GM10266 (cell line): ENCODE measurements around the gene NAALADL2.

Experiments
- DNase-seq: peaks from one replicate; pipeline ENCODE4 v3.0.0; 2012; ENCODE audit errors: extremely low spot score
- CTCF ChIP-seq: IDR thresholded peaks from 2 replicates; pipeline ENCODE4 v1.5.1; 2012; ENCODE audit warnings: mild to moderate bottlenecking, low read depth; ENCODE audit not compliant: control insufficient read depth, insufficient read depth; ENCODE audit errors: missing control alignments

The NAALADL2 gene

GRCh38 chr3:175098644-175099043 lies 239.5 kb downstream of the NAALADL2 start:
- no peak for TF ChIP-seq CTCF
- DNase-seq: no peak

GRCh38 chr3:175102161-175102560 lies 243.0 kb downstream of the NAALADL2 start:
- no peak for DNase-seq

GRCh38 chr3:175103298-175103697 lies 244.2 kb downstream of the NAALADL2 start:
- no peak for TF ChIP-seq CTCF
- no peak for DNase-seq

More at GRCh38 chr3:175102161-175102560, 243.0 kb downstream of the NAALADL2 start:
- no peak for TF ChIP-seq CTCF

GRCh38 chr3:175105066-175105465 lies 245.9 kb downstream of the NAALADL2 start:
- no peak for TF ChIP-seq CTCF
- DNase-seq: no peak

- no peak for DNase-seq
- no peak for TF ChIP-seq CTCF
Measured at GRCh38 chr3:175107231-175107630, 248.1 kb downstream of the NAALADL2 start.

- no peak for TF ChIP-seq CTCF
- no peak for DNase-seq
Measured at GRCh38 chr3:175107995-175108394, 248.9 kb downstream of the NAALADL2 start.

GRCh38 chr3:175108613-175109151 lies 249.5 kb downstream of the NAALADL2 start:
- no peak for DNase-seq

More at GRCh38 chr3:175108613-175109151, 249.5 kb downstream of the NAALADL2 start:
- no peak for TF ChIP-seq CTCF
